Vagina (tissue), 2 donors: ENCODE results near the gene FAM118B. TPM values are rescaled to one million over a fixed set of nuclear protein-coding genes. Genes with fewer than 3 reads are reported as not detected.

ENCODE experiments used
- DNase-seq, 2 donors: peaks; one replicate each; pipeline ENCODE4 v3.0.0-alpha.2; 2017; ENCODE audit errors: extremely low spot score in 2 of 2
- H3K27ac ChIP-seq: fragments of 200-600 bp; sonication (generic); one replicate; pipeline ENCODE4 v1.5.1; 2019
- H3K27me3 ChIP-seq: fragments of 200-600 bp; sonication (generic); one replicate; pipeline ENCODE4 v1.5.1; 2019
- H3K36me3 ChIP-seq, 2 donors: fragments of 200-600 bp; sonication (generic); one replicate each; pipeline ENCODE4 v1.5.1; 2017 to 2019
- H3K4me1 ChIP-seq: fragments of 200-600 bp; sonication (generic); one replicate; pipeline ENCODE4 v1.5.1; 2019
- H3K4me3 ChIP-seq, 2 donors: fragments of 200-600 bp; sonication (generic); 1 replicate in 1 of 2; 2 replicates in 1 of 2; pipeline ENCODE4 v1.5.1; 2016 to 2019
- H3K9me3 ChIP-seq: fragments of 200-600 bp; sonication (generic); one replicate; pipeline ENCODE4 v1.5.1; 2019
- CTCF ChIP-seq, 3 experiments: fragments of 450-650 bp in 2 of 3; fragments of 200-600 bp in 1 of 3; sonication (generic) in 1 of 3; IDR thresholded peaks; one replicate each; pipeline ENCODE4 v1.5.1; 2017 to 2019; ENCODE audit warnings: antibody characterized with exemption in 3 of 3, mild to moderate bottlenecking in 2 of 3, moderate library complexity in 2 of 3
- POLR2A ChIP-seq, 2 donors: fragments of 450-650 bp; IDR thresholded peaks; one replicate each; pipeline ENCODE4 v1.6.1; 2017; ENCODE audit warnings: antibody characterized with exemption in 2 of 2, mild to moderate bottlenecking in 2 of 2, moderate library complexity in 2 of 2
- POLR2AphosphoS5 ChIP-seq, 2 donors: sonication (generic); formaldehyde crosslinking; IDR thresholded peaks; one replicate each; pipeline ENCODE4 v1.9.0; 2017; ENCODE audit warnings: antibody characterized with exemption in 2 of 2, mild to moderate bottlenecking in 2 of 2, low read depth in 1 of 2; ENCODE audit not compliant: insufficient read depth in 1 of 2
- intact Hi-C: fragments of 100-400 bp; cut with DNase I; formaldehyde crosslinking; loops from one replicate; pipeline ENCODE4 v1.15.1; 2023
- total RNA-seq: library from RNA; depleted of rRNA; stranded (reverse); fragments of >200 nt; gene quantifications from one replicate; pipeline ENCODE4 v1.2.3, GENCODE V29; 2016

FAM118B gene
- total RNA-seq, 1 donor from 2014 or later, result 14.7 TPM

- peaks cover 19% of the 10 kb centered on the region for H3K4me1 ChIP-seq
- H3K27ac ChIP-seq, result no peak overlapping the region
- no peak for TF ChIP-seq POLR2AphosphoS5 (IDR thresholded peaks at IDR 0.05; ENCODE audit: insufficient read depth in 1 of 2, low read depth in 1 of 2)
- no peak for TF ChIP-seq POLR2A (IDR thresholded peaks at IDR 0.05)
- TF ChIP-seq CTCF (IDR thresholded peaks at IDR 0.05), result no peak
- no peaks in the 10 kb centered on the region for H3K9me3 ChIP-seq
- H3K36me3 ChIP-seq, result no peaks in the 10 kb centered on the region
- H3K4me3 ChIP-seq, result no peak overlapping the region
- H3K27me3 ChIP-seq, result no peaks in the 10 kb centered on the region
- intact Hi-C loops, result no loop called here
- no peak for DNase-seq
These were observed 34.6 kb upstream of the FAM118B start for GRCh38 chr11:126176853-126177470.

DNA sequence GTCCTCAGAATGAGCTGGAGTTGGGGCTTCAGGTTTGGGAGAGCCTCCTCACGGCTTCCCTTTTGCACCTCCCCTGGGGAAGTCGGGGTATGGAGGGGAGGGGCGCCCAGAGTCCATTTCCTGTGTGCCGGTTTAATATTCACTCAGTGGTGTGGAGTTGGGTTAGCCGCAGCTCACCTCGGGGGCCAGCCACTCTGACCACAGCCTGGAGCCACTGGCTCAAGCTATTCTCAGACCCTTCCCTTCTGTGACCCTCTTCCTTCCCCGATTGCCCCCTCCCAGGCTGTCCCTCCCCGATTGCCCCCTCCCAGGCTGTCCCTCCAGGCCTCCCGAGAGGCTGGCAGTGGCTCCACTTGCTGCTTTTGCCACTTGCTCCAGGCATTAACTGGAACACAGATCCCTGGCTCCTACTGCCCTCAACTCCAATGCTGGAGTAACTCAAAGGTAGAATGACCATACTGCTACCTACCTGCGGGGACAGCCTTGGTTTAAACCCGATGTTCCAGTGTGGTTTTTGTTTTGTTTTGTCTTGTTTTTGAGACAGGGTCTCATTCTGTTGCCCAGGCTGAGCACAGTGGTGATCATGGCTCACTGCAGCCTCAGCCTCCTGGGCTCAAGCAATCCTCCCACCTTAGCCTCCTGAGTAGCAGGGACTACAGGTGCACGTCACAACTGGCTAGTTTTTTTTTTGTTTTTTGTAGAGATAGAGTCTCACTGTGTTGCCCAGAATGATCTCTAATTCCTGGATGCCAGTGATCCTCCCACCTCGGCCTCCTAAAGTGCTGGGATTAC lies 29.4 kb upstream of the FAM118B start:
- Histone ChIP-seq H3K4me1 (no peaks in the 10 kb centered on the region), H3K36me3 (no peaks in the 10 kb centered on the region), H3K9me3 (no peaks in the 10 kb centered on the region), H3K4me3 (no peak overlapping the region), H3K27me3 (no peaks in the 10 kb centered on the region), H3K27ac (no peak overlapping the region)
- intact Hi-C loops, result no loop called here
- DNase-seq, result no peak
- TF ChIP-seq POLR2A (IDR thresholded peaks at IDR 0.05) (no peak), CTCF (IDR thresholded peaks at IDR 0.05) (no peak), POLR2AphosphoS5 (IDR thresholded peaks at IDR 0.05; ENCODE audit: insufficient read depth in 1 of 2, low read depth in 1 of 2) (no peak)

DNA sequence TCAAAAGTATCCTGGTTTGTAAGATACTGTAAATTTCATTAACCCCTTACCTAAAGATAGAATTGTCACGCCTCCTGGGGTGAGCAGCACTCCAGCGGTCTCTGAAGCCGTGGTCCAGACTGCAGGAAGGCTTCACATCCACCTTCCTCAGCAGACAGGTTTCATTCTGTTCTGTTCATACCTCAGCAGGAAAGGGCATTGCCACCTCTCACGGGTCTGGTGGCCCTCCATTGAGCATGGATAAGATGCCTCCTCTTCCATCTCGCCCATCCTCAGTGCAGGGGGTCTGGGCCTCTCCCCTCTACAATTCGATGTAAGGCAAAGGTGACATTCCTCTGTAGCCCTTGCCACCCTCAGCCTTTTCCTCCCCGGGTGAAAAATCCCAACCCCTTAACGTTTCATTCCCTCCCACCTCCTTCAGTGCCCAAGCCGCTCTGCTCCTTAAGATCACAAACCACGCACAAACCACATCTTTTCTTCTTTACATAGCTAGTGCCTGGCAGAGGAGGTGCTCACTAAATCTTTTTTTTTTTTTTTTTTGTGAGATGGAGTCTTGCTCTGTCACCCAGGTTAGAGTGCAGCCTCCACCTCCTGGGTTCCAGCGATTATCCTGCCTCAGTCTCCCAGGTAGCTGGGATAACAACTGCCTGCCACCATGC lies 28.7 kb upstream of the FAM118B start:
- Histone ChIP-seq H3K27ac (no peak overlapping the region), H3K36me3 (no peaks in the 10 kb centered on the region), H3K9me3 (no peaks in the 10 kb centered on the region), H3K4me1 (no peaks in the 10 kb centered on the region), H3K4me3 (no peak overlapping the region), H3K27me3 (no peaks in the 10 kb centered on the region)
- intact Hi-C loops, result no loop called here
- no peak for DNase-seq
- no peak for TF ChIP-seq POLR2AphosphoS5 (IDR thresholded peaks at IDR 0.05; ENCODE audit: insufficient read depth in 1 of 2, low read depth in 1 of 2)
- no peak for TF ChIP-seq POLR2A (IDR thresholded peaks at IDR 0.05)
- TF ChIP-seq CTCF (IDR thresholded peaks at IDR 0.05), result no peak

- Histone ChIP-seq H3K9me3 (no peaks in the 10 kb centered on the region), H3K27ac (no peak overlapping the region), H3K4me3 (no peak overlapping the region), H3K4me1 (no peaks in the 10 kb centered on the region), H3K27me3 (no peaks in the 10 kb centered on the region), H3K36me3 (no peaks in the 10 kb centered on the region)
- TF ChIP-seq CTCF (IDR thresholded peaks at IDR 0.05) (no peak), POLR2AphosphoS5 (IDR thresholded peaks at IDR 0.05; ENCODE audit: insufficient read depth in 1 of 2, low read depth in 1 of 2) (no peak), POLR2A (IDR thresholded peaks at IDR 0.05) (no peak)
- no peak for DNase-seq
- intact Hi-C loops, result loop anchor here (1.0 kb wide), 1 partner anchor 22 kb away; no protein-coding TSS in a partner anchor
These were observed 26.1 kb upstream of the FAM118B start for GRCh38 chr11:126185259-126186024.
